ENCODE measurements around the gene SRXN1. TPM values are rescaled to one million over a fixed set of nuclear protein-coding genes. Genes with fewer than 3 reads are reported as not detected.

Gene SRXN1
- total and polyA plus RNA-seq, 8 donors = 6.4 to 40.1 (median 23.5) TPM

DNA sequence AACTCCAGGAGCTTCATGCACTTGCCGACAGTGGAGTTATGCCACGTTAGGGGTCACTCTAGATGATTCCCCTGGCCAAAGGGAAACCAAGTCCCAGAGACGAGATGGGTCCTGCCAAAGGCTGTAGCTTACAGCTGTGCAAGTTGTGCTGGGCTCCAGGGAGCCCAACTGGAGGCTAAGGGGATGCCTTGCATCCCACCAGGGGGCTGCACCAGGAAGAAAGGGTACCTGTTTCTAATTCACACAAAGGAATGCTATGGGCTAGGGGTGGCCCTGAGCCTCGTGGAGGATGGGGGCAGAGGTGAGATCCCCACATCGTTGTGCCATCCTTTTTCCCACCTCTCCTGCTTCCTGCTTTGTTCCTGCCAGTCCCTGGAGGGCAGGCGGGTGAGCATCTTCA is 46.3 kb upstream of the SRXN1 start:
- H3K4me1 ChIP-seq = peaks cover 0 to 6% (median 0%) of the 10 kb centered on the region in 4 donors
- TF ChIP-seq, protein P1, sequence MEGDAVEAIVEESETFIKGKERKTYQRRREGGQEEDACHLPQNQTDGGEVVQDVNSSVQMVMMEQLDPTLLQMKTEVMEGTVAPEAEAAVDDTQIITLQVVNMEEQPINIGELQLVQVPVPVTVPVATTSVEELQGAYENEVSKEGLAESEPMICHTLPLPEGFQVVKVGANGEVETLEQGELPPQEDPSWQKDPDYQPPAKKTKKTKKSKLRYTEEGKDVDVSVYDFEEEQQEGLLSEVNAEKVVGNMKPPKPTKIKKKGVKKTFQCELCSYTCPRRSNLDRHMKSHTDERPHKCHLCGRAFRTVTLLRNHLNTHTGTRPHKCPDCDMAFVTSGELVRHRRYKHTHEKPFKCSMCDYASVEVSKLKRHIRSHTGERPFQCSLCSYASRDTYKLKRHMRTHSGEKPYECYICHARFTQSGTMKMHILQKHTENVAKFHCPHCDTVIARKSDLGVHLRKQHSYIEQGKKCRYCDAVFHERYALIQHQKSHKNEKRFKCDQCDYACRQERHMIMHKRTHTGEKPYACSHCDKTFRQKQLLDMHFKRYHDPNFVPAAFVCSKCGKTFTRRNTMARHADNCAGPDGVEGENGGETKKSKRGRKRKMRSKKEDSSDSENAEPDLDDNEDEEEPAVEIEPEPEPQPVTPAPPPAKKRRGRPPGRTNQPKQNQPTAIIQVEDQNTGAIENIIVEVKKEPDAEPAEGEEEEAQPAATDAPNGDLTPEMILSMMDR (IDR thresholded peaks at IDR 0.05) = no peak
- TF ChIP-seq EP300 (IDR thresholded peaks at IDR 0.05) = no peak
- no peak for TF ChIP-seq POLR2A (IDR thresholded peaks at IDR 0.05)
- no peak for TF ChIP-seq POLR2AphosphoS5 (IDR thresholded peaks at IDR 0.05)
- H3K9me3 ChIP-seq = no peaks in the 10 kb centered on the region
- no peaks in the 10 kb centered on the region for H3K36me3 ChIP-seq
- no peak for DNase-seq
- peaks cover 0 to 28% (median 0%) of the 10 kb centered on the region in 3 donors for H3K27me3 ChIP-seq
- H3K4me3 ChIP-seq = no peak overlapping the region
- H3K27ac ChIP-seq = no peak overlapping the region
- WGBS, 5 donors = 50 to 65% (median 65%) methylated on average over 5 to 6 of the region's 6 CpGs
- intact Hi-C loops (cut with DNase I; ENCODE audit: low total_unique reads) = no loop called here

DNA sequence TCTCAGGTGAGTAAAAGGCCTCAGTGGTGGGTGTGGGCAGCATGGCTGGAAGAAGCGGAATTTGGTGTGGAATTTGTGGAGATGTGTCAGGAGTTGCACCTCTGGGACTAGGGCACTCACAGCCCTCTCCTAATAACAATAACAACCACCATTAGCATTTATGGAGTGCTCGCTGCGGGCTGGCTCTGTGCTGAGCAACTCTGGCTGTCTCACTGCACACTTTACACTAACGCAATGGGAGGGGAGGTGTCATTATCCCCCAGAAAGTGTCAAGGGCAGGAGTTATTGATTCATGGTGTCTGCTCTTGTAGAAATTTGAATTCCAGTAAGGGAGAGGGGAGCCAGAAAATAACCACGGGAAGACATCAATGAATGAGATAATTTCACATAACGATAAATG is 45.3 kb upstream of the SRXN1 start:
- Histone ChIP-seq H3K4me3 (no peak overlapping the region), H3K27ac (no peak overlapping the region), H3K36me3 (no peaks in the 10 kb centered on the region), H3K27me3 (peaks cover 0 to 26% (median 0%) of the 10 kb centered on the region in 3 donors), H3K4me1 (peaks cover 0 to 6% (median 0%) of the 10 kb centered on the region in 4 donors), H3K9me3 (no peaks in the 10 kb centered on the region)
- DNase-seq = no peak
- TF ChIP-seq, protein P1 (IDR thresholded peaks at IDR 0.05) = no peak
- TF ChIP-seq POLR2A (IDR thresholded peaks at IDR 0.05) (no peak), POLR2AphosphoS5 (IDR thresholded peaks at IDR 0.05) (no peak), EP300 (IDR thresholded peaks at IDR 0.05) (no peak)
- intact Hi-C loops (cut with DNase I; ENCODE audit: low total_unique reads) = no loop called here
- WGBS, 5 donors = 62 to 87% (median 80%) methylated on average over 6 of the region's 6 CpGs

DNA sequence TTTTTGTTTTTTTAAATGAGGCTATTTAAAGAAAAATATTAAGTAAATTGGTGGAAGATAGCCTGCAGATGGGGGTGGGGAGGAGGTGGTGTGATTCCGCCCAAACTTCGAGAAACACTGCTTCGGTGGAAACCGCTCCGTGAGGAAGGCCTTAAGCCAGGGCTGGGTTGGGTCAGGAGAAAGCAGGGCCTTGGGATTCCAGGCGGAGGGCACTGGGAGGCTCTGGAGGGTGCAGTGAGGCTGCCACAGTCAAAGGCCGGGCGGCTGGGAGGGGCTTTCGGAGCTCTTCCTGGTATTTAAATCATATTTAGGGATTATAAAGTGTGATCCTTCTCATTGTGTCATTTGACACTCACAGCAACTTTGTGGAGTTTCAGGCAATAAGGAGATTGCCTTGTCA is 44.8 kb upstream of the SRXN1 start:
- H3K4me1 ChIP-seq = peaks cover 0 to 6% (median 0%) of the 10 kb centered on the region in 4 donors
- TF ChIP-seq POLR2A (IDR thresholded peaks at IDR 0.05) (no peak), POLR2AphosphoS5 (IDR thresholded peaks at IDR 0.05) (no peak), EP300 (IDR thresholded peaks at IDR 0.05) (no peak)
- TF ChIP-seq, protein P1 (IDR thresholded peaks at IDR 0.05) = no peak
- DNase-seq = no peak
- no peak overlapping the region for H3K27ac ChIP-seq
- H3K27me3 ChIP-seq = peaks cover 0 to 25% (median 0%) of the 10 kb centered on the region in 3 donors
- WGBS, 5 donors = 77 to 87% (median 83%) methylated on average over 9 of the region's 9 CpGs
- no peak overlapping the region for H3K4me3 ChIP-seq
- intact Hi-C loops (cut with DNase I; ENCODE audit: low total_unique reads) = no loop called here
- no peaks in the 10 kb centered on the region for H3K9me3 ChIP-seq
- no peaks in the 10 kb centered on the region for H3K36me3 ChIP-seq

DNA sequence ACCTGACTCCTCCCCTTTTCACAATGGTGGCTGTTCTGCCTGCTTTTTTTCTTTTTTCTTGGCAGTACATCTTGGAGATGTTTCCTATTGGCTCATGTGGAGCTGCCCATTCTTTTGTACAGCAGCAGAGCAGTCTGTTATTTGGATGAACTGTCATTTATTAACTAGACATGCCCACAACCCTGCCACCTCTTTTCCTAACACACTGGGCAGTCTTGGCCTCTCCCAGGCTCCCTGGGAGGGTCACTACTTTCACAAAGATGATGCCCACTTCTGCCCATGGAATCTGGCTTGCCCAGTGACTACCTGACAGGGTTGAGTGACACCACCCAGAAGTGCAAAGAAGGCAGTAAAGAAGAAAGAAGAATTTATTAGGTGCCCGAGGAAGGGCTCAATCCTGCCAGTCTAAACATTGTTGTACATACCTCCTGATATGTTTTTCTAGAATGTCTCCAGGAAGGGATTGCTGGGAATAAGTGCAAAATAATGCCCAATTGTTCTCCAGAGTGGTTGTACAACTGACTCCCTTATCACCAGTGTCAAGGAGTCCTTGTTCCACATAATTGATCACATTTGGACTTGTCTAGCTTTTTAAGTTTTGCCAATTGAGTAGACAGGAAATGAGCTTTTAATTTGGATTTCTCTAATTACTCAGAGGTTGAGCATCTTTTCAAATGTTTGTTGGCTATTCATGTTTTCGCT is 42.3 kb upstream of the SRXN1 start:
- intact Hi-C loops (cut with DNase I; ENCODE audit: low total_unique reads) = no loop called here
- Histone ChIP-seq H3K4me3 (no peak overlapping the region), H3K27me3 (peaks cover 0 to 28% (median 0%) of the 10 kb centered on the region in 3 donors), H3K27ac (no peak overlapping the region), H3K4me1 (peaks cover 0 to 6% (median 0%) of the 10 kb centered on the region in 4 donors), H3K36me3 (no peaks in the 10 kb centered on the region), H3K9me3 (peaks cover 0 to 1% (median 0%) of the 10 kb centered on the region in 4 donors)
- 22 to 46% (median 38%) methylated on average over 2 of the region's 2 CpGs for WGBS, 5 donors
- TF ChIP-seq POLR2AphosphoS5 (IDR thresholded peaks at IDR 0.05) = no peak
- TF ChIP-seq, protein P1 (IDR thresholded peaks at IDR 0.05) = no peak
- no peak for TF ChIP-seq EP300 (IDR thresholded peaks at IDR 0.05)
- TF ChIP-seq POLR2A (IDR thresholded peaks at IDR 0.05) = no peak
- DNase-seq = no peak
